Thyroid gland (tissue), 4 donors: Measurements from ENCODE around the gene TIMP3. TPM values are rescaled to one million over a fixed set of nuclear protein-coding genes. Genes with fewer than 3 reads are reported as not detected.

Source experiments
- DNase-seq, 2 donors: peaks; one replicate each; pipeline ENCODE4 v3.0.0-alpha.2; 2019
- H3K27ac ChIP-seq, 3 donors: fragments of 200-600 bp; sonication (generic); 1 replicate in 2 of 3; 2 replicates in 1 of 3; pipeline ENCODE4 v1.5.1; 2016 to 2019; ENCODE audit warnings: mild to moderate bottlenecking in 1 of 3, moderate library complexity in 1 of 3
- H3K27me3 ChIP-seq: fragments of 200-600 bp; sonication (generic); one replicate; pipeline ENCODE4 v1.5.1; 2019
- H3K36me3 ChIP-seq, 2 donors: fragments of 200-600 bp; sonication (generic); one replicate each; pipeline ENCODE4 v1.5.1; 2016 to 2019
- H3K4me1 ChIP-seq, 2 donors: fragments of 200-600 bp; sonication (generic); one replicate each; pipeline ENCODE4 v1.5.1; 2017 to 2019
- H3K4me3 ChIP-seq, 3 donors: fragments of 200-600 bp; sonication (generic); replicated peaks in 1 of 3; 1 replicate in 2 of 3; 2 replicates in 1 of 3; pipeline ENCODE4 v1.5.1; 2016; ENCODE audit warnings: mild to moderate bottlenecking in 1 of 3
- H3K9me3 ChIP-seq: fragments of 200-600 bp; sonication (generic); one replicate; pipeline ENCODE4 v1.5.1; 2017
- CTCF ChIP-seq, 6 experiments: fragments of 200-600 bp in 3 of 6; fragments of 450-650 bp in 3 of 6; sonication (generic) in 3 of 6; IDR thresholded peaks; one replicate each; pipeline ENCODE4 v1.5.1; 2016 to 2019; ENCODE audit warnings: antibody characterized with exemption in 6 of 6, mild to moderate bottlenecking in 2 of 6, inconsistent platforms in 1 of 6, moderate library complexity in 1 of 6
- POLR2A ChIP-seq, 2 donors: fragments of 450-650 bp; IDR thresholded peaks; one replicate each; pipeline ENCODE4 v1.6.1; 2017; ENCODE audit warnings: antibody characterized with exemption in 2 of 2, mild to moderate bottlenecking in 2 of 2, moderate library complexity in 1 of 2
- WGBS, 2 donors: methylation state at CpG; one replicate each; pipeline ENCODE4 v1.1.5; 2017; 5-methylcytosine and 5-hydroxymethylcytosine counted together
- intact Hi-C: fragments of 100-400 bp; cut with DNase I; formaldehyde crosslinking; loops from one replicate; pipeline ENCODE4 v1.15.1; 2023
- total RNA-seq, 4 donors: library from RNA; depleted of rRNA; stranded (reverse); fragments of >200 nt; gene quantifications; one replicate each; pipeline ENCODE4 v1.2.3, GENCODE V29; 2016

TIMP3 gene
- total RNA-seq, 4 donors from 2014 or later, result 424 to 772 (median 543) TPM

DNA sequence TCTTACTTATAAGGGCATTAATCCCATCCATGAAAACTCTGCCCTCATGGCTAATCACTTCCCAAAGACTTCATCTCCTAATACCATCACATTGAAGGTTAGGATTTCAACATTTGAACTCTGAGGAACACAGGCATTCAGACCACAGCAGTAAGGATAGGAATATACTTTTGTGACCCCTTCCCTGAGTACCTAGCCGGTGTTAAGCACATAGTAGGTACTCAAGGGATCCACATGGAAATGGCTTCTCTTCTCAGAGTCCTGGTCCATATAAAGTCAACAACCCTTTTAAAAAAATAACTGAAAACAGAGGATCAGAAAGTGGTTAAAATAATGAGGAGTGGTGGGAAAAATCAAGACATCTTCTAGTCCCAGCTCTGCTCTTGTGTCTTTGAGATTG is 78.0 kb downstream of the TIMP3 start:
- DNase-seq, result no peak
- WGBS, 2 donors, result 0 to 90% methylated on average over 1 of the region's 1 CpG
- Histone ChIP-seq H3K9me3 (no peaks in the 10 kb centered on the region), H3K27me3 (no peaks in the 10 kb centered on the region), H3K27ac (no peak overlapping the region), H3K36me3 (no peaks in the 10 kb centered on the region), H3K4me1 (peaks cover 0 to 17% of the 10 kb centered on the region in 2 donors), H3K4me3 (no peak overlapping the region)
- TF ChIP-seq CTCF (IDR thresholded peaks at IDR 0.05) (no peak), POLR2A (IDR thresholded peaks at IDR 0.05) (no peak)
- intact Hi-C loops, result no loop called here

GRCh38 chr22:32880061-32880460 is 78.6 kb downstream of the TIMP3 start:
- WGBS, 2 donors, result 71 to 79% methylated on average over 1 of the region's 2 CpGs
- H3K9me3 ChIP-seq, result no peaks in the 10 kb centered on the region
- DNase-seq, result no peak
- H3K27me3 ChIP-seq, result no peaks in the 10 kb centered on the region
- H3K4me1 ChIP-seq, result peaks cover 0 to 18% of the 10 kb centered on the region in 2 donors
- intact Hi-C loops, result no loop called here
- TF ChIP-seq CTCF (IDR thresholded peaks at IDR 0.05) (no peak), POLR2A (IDR thresholded peaks at IDR 0.05) (no peak)
- H3K27ac ChIP-seq, result no peak overlapping the region
- no peak overlapping the region for H3K4me3 ChIP-seq
- H3K36me3 ChIP-seq, result no peaks in the 10 kb centered on the region

- H3K27ac ChIP-seq, result no peak overlapping the region
- DNase-seq, result no peak
- 95 to 100% methylated on average over 5 to 7 of the region's 7 CpGs for WGBS, 2 donors
- H3K9me3 ChIP-seq, result no peaks in the 10 kb centered on the region
- no peak for TF ChIP-seq CTCF (IDR thresholded peaks at IDR 0.05)
- TF ChIP-seq POLR2A (IDR thresholded peaks at IDR 0.05), result no peak
- no peak overlapping the region for H3K4me3 ChIP-seq
- H3K36me3 ChIP-seq, result no peaks in the 10 kb centered on the region
- intact Hi-C loops, result no loop called here
- H3K27me3 ChIP-seq, result no peaks in the 10 kb centered on the region
- H3K4me1 ChIP-seq, result peaks cover 0 to 19% of the 10 kb centered on the region in 2 donors
Observed at GRCh38 chr22:32880505-32880892, 79.0 kb downstream of the TIMP3 start.

DNA sequence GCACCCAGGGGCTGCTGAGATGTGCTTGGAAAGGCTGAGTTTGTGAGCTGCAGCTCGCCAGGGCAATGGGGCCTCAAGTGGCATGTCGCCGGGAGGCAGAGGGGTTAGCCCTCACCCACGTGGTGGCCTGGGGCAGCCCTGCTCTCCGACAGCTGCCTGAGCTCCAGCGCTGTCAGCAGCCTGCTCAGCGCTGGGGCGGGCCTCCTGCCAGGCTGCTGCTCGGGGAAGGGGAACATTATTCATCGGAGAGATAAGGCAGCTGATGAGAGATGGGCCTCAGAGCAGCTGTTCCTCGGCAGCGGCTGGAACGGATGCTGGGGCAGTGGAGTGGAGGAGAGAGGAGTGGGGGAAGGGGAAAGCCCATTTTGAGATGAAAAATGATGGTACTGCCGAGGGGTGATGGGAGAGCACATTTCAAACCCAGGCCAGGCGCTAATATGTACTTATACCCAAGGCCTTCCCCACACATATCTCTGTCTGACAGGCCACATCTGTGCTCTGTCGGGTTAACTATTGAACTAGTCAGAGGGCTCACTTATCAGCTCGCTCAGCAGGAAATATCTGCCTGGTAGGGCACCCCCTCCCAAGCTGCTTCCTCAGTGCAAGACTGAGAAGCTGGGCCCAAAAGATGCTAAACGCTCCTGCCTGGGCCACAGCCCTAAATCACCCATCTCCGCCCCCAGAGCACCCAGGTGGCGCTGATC is 79.5 kb downstream of the TIMP3 start:
- peaks cover 1 to 24% of the 10 kb centered on the region in 2 donors for H3K4me1 ChIP-seq
- H3K27ac ChIP-seq, result no peak overlapping the region
- TF ChIP-seq POLR2A (IDR thresholded peaks at IDR 0.05) (no peak), CTCF (IDR thresholded peaks at IDR 0.05) (no peak)
- H3K27me3 ChIP-seq, result no peaks in the 10 kb centered on the region
- H3K36me3 ChIP-seq, result no peaks in the 10 kb centered on the region
- peak; percentile 20 to 36 for DNase-seq
- H3K9me3 ChIP-seq, result no peaks in the 10 kb centered on the region
- no peak overlapping the region for H3K4me3 ChIP-seq
- intact Hi-C loops, result no loop called here
- WGBS, 2 donors, result 66 to 67% methylated on average over 16 to 20 of the region's 20 CpGs

- Histone ChIP-seq H3K4me1 (peaks cover 8 to 32% of the 10 kb centered on the region in 2 donors), H3K36me3 (no peaks in the 10 kb centered on the region), H3K9me3 (no peaks in the 10 kb centered on the region), H3K27ac (peak overlapping the region in 2 of 3 donors; percentile 42 to 50), H3K27me3 (no peaks in the 10 kb centered on the region), H3K4me3 (no peak overlapping the region)
- intact Hi-C loops, result no loop called here
- no peak for TF ChIP-seq POLR2A (IDR thresholded peaks at IDR 0.05)
- TF ChIP-seq CTCF (IDR thresholded peaks at IDR 0.05), result no peak
- WGBS, 2 donors, result 68 to 76% methylated on average over 4 of the region's 4 CpGs
- DNase-seq, result no peak
Observed at GRCh38 chr22:32882360-32882755, 80.9 kb downstream of the TIMP3 start.
